ENCODE results near the gene MYLK4.

The MYLK4 gene

DNA sequence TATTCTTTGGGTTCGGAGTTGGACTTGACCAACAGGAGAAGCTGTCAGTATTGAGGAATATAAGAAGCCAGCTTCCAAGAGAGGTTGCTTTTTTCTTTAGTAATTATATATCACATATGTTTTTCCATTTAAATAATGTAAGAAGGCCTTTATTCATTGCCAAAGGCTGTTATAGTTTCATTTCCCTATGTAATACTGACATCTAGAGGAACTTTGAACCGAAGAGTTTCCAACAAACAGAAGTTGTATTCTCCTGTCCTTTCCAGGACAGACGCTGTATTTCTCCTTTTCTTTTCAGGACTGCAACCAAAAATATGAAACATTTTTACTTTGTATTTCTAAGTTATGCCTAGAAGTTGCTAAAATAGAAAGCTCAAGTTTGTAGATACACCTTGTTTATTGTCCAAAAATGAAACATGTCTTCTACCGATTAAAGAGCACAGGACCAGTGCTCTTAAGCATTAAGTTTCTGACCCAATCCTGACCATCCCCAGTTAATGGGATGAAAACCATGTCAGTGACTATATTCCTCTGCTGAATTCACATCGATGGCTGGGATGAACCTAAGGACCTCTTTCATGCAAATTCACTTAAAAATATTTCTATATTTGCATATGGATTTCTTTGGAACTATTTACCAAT, 55.1 kb downstream of the MYLK4 start:
- no peaks in the 10 kb centered on the region for H3K9me3 ChIP-seq
- H3K4me3 ChIP-seq: no peak overlapping the region
- H3K27ac ChIP-seq: no peak overlapping the region
- no peaks in the 10 kb centered on the region for H3K36me3 ChIP-seq
- intact Hi-C loops (cut with DNase I; ENCODE audit: low total_unique reads): loop anchor here (5.0 kb wide), 1 partner anchor 1098 kb away; no protein-coding TSS in a partner anchor
- H3K4me1 ChIP-seq: no peaks in the 10 kb centered on the region
- DNase-seq: no peak
- no peaks in the 10 kb centered on the region for H3K27me3 ChIP-seq
- TF ChIP-seq, protein P1, sequence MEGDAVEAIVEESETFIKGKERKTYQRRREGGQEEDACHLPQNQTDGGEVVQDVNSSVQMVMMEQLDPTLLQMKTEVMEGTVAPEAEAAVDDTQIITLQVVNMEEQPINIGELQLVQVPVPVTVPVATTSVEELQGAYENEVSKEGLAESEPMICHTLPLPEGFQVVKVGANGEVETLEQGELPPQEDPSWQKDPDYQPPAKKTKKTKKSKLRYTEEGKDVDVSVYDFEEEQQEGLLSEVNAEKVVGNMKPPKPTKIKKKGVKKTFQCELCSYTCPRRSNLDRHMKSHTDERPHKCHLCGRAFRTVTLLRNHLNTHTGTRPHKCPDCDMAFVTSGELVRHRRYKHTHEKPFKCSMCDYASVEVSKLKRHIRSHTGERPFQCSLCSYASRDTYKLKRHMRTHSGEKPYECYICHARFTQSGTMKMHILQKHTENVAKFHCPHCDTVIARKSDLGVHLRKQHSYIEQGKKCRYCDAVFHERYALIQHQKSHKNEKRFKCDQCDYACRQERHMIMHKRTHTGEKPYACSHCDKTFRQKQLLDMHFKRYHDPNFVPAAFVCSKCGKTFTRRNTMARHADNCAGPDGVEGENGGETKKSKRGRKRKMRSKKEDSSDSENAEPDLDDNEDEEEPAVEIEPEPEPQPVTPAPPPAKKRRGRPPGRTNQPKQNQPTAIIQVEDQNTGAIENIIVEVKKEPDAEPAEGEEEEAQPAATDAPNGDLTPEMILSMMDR (IDR thresholded peaks at IDR 0.05): peak; percentile 33 to 37

DNA sequence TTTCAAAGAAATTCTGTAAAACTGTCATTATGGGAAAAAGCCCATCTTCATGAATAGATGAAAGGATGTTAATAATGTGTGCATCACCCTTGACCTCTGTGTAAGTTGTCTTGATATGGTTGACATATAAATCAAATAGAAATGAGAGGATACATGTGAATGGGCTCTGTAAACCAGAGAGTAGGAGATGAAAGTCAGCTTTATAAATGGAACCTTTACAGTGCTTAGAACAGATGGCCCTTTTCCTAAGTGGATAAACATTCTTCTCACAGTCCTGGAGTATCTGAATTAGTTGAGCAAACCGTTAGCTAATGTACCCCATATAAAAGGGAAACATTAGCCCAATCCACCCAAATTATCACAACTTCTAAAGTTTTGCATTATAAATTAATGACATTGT, 57.5 kb downstream of the MYLK4 start:
- TF ChIP-seq, protein P1 (IDR thresholded peaks at IDR 0.05): no peak
- DNase-seq: no peak
- no peak overlapping the region for H3K27ac ChIP-seq
- H3K4me3 ChIP-seq: no peak overlapping the region
- intact Hi-C loops (cut with DNase I; ENCODE audit: low total_unique reads): no loop called here
- H3K27me3 ChIP-seq: no peaks in the 10 kb centered on the region
- no peaks in the 10 kb centered on the region for H3K9me3 ChIP-seq
- H3K4me1 ChIP-seq: no peaks in the 10 kb centered on the region
- H3K36me3 ChIP-seq: no peaks in the 10 kb centered on the region

DNA sequence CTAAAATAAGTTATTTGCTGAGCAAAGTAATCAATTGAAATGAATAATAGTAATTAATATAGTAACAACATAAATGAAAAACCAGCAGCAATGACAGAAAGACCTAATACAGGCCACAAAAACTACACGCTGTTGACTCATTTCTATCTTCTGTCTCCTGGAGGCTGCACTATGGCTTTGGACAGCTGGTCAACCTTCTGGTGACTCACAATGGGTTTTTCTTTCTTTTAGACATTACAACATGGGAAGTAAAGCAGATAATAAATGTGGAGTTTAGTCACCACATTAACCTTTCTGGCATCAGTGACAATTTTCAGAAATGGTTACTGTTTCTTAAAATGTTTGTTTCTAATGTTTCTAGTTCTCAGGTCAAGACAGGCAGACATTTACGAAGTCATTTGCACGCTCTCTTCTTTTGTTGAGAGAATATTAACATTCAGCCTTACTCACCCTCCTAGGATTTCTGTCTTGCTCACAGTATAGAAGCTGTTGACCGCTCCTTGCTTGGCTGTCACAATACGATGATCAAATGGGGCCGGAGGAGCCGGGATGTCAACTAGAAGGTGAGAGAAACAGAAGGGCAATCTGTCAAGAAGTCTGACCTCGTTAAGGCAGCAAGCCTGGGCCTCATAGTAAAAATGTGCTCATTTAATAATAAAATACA, 62.2 kb downstream of the MYLK4 start:
- Histone ChIP-seq H3K9me3 (no peaks in the 10 kb centered on the region), H3K27me3 (no peaks in the 10 kb centered on the region), H3K36me3 (no peaks in the 10 kb centered on the region), H3K4me1 (no peaks in the 10 kb centered on the region), H3K4me3 (no peak overlapping the region), H3K27ac (no peak overlapping the region)
- intact Hi-C loops (cut with DNase I; ENCODE audit: low total_unique reads): no loop called here
- TF ChIP-seq, protein P1 (IDR thresholded peaks at IDR 0.05): no peak
- DNase-seq: no peak

DNA sequence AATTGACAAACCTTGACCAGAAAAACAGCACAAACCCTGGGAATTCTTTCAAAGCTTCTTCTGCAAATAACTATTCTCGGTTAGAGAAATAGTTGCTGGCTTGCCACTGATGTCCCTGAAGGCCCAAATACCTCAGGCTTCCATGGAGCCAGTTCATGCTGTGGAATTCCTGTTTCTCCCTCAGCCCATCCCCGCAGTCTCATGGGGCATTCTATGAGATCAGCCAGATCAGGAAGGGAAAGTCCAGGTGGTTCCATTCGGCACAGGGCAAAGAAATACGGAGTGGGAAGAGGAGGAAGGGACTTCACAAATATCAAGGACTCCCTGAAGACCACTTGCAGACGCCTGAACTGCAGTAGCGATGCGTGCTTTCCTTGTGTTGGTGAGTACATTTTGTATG, 63.3 kb downstream of the MYLK4 start:
- TF ChIP-seq, protein P1 (IDR thresholded peaks at IDR 0.05): no peak
- no peaks in the 10 kb centered on the region for H3K36me3 ChIP-seq
- H3K9me3 ChIP-seq: no peaks in the 10 kb centered on the region
- H3K4me3 ChIP-seq: no peak overlapping the region
- intact Hi-C loops (cut with DNase I; ENCODE audit: low total_unique reads): no loop called here
- H3K4me1 ChIP-seq: no peaks in the 10 kb centered on the region
- no peaks in the 10 kb centered on the region for H3K27me3 ChIP-seq
- no peak for DNase-seq
- no peak overlapping the region for H3K27ac ChIP-seq

DNA sequence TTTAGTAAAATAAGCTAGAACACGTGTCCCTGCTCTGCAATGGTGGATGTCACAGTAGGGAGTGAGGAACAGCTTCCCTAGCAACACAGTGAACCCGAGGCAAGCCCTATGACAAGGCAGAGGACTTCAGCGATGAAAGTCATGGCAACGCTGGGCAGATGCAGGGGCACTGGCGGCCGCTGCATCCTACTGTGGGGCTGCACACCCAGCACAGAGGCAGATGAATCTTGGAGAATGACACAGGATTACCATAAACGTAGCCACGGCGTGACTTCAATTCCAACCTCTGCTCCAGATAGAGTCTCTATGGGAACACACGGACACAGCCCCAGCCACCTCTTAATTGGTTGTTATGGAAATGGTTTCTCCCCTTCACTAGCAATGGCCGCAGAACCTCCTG, 64.2 kb downstream of the MYLK4 start:
- no peaks in the 10 kb centered on the region for H3K27me3 ChIP-seq
- no peaks in the 10 kb centered on the region for H3K4me1 ChIP-seq
- H3K27ac ChIP-seq: no peak overlapping the region
- no peak overlapping the region for H3K4me3 ChIP-seq
- intact Hi-C loops (cut with DNase I; ENCODE audit: low total_unique reads): no loop called here
- no peaks in the 10 kb centered on the region for H3K9me3 ChIP-seq
- H3K36me3 ChIP-seq: no peaks in the 10 kb centered on the region
- TF ChIP-seq, protein P1 (IDR thresholded peaks at IDR 0.05): no peak
- no peak for DNase-seq
